K562 (cell line): ENCODE measurements around the gene SMAGP. TPM values are rescaled to one million over a fixed set of nuclear protein-coding genes. Genes with fewer than 3 reads are reported as not detected.
A peak's percentile ranks its signal among the peaks of the same experiment; 100 is the strongest.

Experiments
- ATAC-seq: fragments of 200-7000 bp; cut with Tn5 transposase; 3 replicates; pipeline ENCODE4 v1.9.1; 2020; ENCODE audit warnings: moderate library complexity
- BruUV-seq: library from RNA; stranded (reverse); fragments of 400-500 nt; replicated peaks from 2 replicates; lab custom pipeline; 2021; lab: Mats Ljungman, UMichigan
- CTCF ChIA-PET: fragments of 300-600 bp; formaldehyde crosslinking; extraction: SDS; loops from one replicate; lab custom pipeline; 2021; ENCODE audit warnings: low intra/inter-chr PET ratio; lab: Yijun Ruan, JAX
- POLR2A ChIA-PET: fragments of 300-600, 350-650 bp; sonication (Branson Sonifier 250); formaldehyde crosslinking; extraction: SDS; loops from one replicate; lab custom pipeline; 2021; ENCODE audit warnings: antibody characterized with exemption, inconsistent platforms; lab: Yijun Ruan, JAX
- DNase-seq, 4 experiments: peaks; one replicate each; pipeline versions ENCODE4 v3.0.0 to v3.0.0-alpha.2; 2011 to 2018; ENCODE audit warnings: low spot score in 3 of 4, mixed read lengths in 3 of 4; ENCODE audit errors: extremely low read depth in 1 of 4
- FAIRE-seq: peaks from 2 replicates; lab custom pipeline; 2011; peaks lifted over from hg19 to GRCh38; lab: Jason Lieb, UNC
- H2AFZ ChIP-seq: 2 replicates; pipeline ENCODE4 v1.6.0; 2011; ENCODE audit warnings: low read depth, low read length, control low read depth, inconsistent platforms
- H3K27ac ChIP-seq: fragments of 200-600 bp; 3 replicates; pipeline ENCODE4 v1.8.0; 2011; ENCODE audit warnings: low read depth, mild to moderate bottlenecking, control low read depth, inconsistent platforms, low read length, moderate library complexity, mixed read lengths; ENCODE audit errors: extremely low read depth
- H3K27me3 ChIP-seq, 2 experiments: fragments of 300-600 bp in 1 of 2; 2 replicates in 1 of 2; 3 replicates in 1 of 2; pipeline versions ENCODE4 v1.6.0 to v1.8.0; 2011; ENCODE audit warnings: inconsistent platforms in 2 of 2, low read length in 2 of 2, mild to moderate bottlenecking in 1 of 2, mixed read lengths in 1 of 2, moderate library complexity in 1 of 2; ENCODE audit not compliant: control insufficient read depth in 2 of 2, insufficient read depth in 2 of 2
- H3K36me3 ChIP-seq: fragments of 300-600 bp; 3 replicates; pipeline ENCODE4 v1.8.0; 2011; ENCODE audit warnings: mild to moderate bottlenecking, low read length, inconsistent platforms; ENCODE audit not compliant: control insufficient read depth, insufficient read depth
- H3K4me1 ChIP-seq, 2 experiments: fragments of 200-600 bp in 1 of 2; replicated peaks in 1 of 2; 2 replicates in 1 of 2; 3 replicates in 1 of 2; pipeline versions ENCODE4 v1.5.1 to v1.8.0; 2011; ENCODE audit warnings: inconsistent platforms in 2 of 2, low read length in 2 of 2, mild to moderate bottlenecking in 1 of 2, mixed read lengths in 1 of 2, moderate library complexity in 1 of 2; ENCODE audit not compliant: control insufficient read depth in 2 of 2, insufficient read depth in 2 of 2
- H3K4me2 ChIP-seq: 2 replicates; pipeline ENCODE4 v1.6.1; 2011; ENCODE audit warnings: low read length, control low read depth, inconsistent platforms, mixed read lengths; ENCODE audit not compliant: insufficient read depth
- H3K4me3 ChIP-seq: fragments of 200-600 bp; sonication (generic), shearing (Covaris generic); 2 replicates; pipeline ENCODE4 v1.5.1; 2016; ENCODE audit warnings: control low read depth, inconsistent platforms
- H3K79me2 ChIP-seq: fragments of 200-600 bp; 3 replicates; pipeline ENCODE4 v1.8.0; 2011; ENCODE audit warnings: low read length, inconsistent platforms; ENCODE audit not compliant: control insufficient read depth, insufficient read depth
- H3K9ac ChIP-seq, 2 experiments: 2 replicates each; pipeline versions ENCODE4 v1.6.0 to v1.6.1; 2011; ENCODE audit warnings: low read depth in 2 of 2, low read length in 2 of 2, control low read depth in 1 of 2, inconsistent platforms in 1 of 2, mild to moderate bottlenecking in 1 of 2, mixed read lengths in 1 of 2; ENCODE audit not compliant: insufficient read depth in 1 of 2
- H3K9me1 ChIP-seq: one replicate; pipeline ENCODE4 v1.6.0; 2011; ENCODE audit warnings: inconsistent platforms, mild to moderate bottlenecking, low read length, moderate library complexity; ENCODE audit not compliant: control insufficient read depth, insufficient read depth
- H3K9me3 ChIP-seq: replicated peaks from 2 replicates; pipeline ENCODE4 v1.5.1; 2011; ENCODE audit warnings: low read depth, low read length, inconsistent platforms; ENCODE audit not compliant: control insufficient read depth, insufficient read depth
- H4K20me1 ChIP-seq: replicated peaks from 2 replicates; pipeline ENCODE4 v1.6.1; 2011; ENCODE audit warnings: low read length, inconsistent platforms, mixed read lengths; ENCODE audit not compliant: control insufficient read depth, insufficient read depth
- BRF1 ChIP-seq: IDR thresholded peaks from 3 replicates; pipeline ENCODE4 v1.6.1; 2011; ENCODE audit warnings: borderline replicate concordance, mild to moderate bottlenecking; ENCODE audit not compliant: insufficient read length; ENCODE audit errors: extremely low read depth
- EHMT2 ChIP-seq: fragments of 450-650 bp; IDR thresholded peaks from 2 replicates; pipeline ENCODE4 v1.6.1; 2018; ENCODE audit warnings: antibody characterized with exemption
- MAZ ChIP-seq, 2 experiments: fragments of 450-650 bp in 1 of 2; sonication (generic) in 1 of 2; formaldehyde crosslinking; IDR thresholded peaks in 1 of 2; conservative IDR thresholded peaks in 1 of 2; 2 replicates each; pipeline versions ENCODE4 v1.4.0 to v1.5.0; 2020; ENCODE audit warnings: mild to moderate bottlenecking in 1 of 2, missing genetic modification reagents in 1 of 2
- MBD2 ChIP-seq: sonication (generic); IDR thresholded peaks from 2 replicates; pipeline ENCODE4 v1.6.1; 2016; ENCODE audit warnings: low read depth, borderline replicate concordance
- NEUROD1 ChIP-seq: fragments of 150-350 bp; IDR thresholded peaks from 2 replicates; pipeline ENCODE4 v1.6.1; 2014; ENCODE audit warnings: borderline replicate concordance, low read length, low read depth; ENCODE audit not compliant: partially characterized antibody
- NR1H2 ChIP-seq: sonication (generic); formaldehyde crosslinking; IDR thresholded peaks from 2 replicates; pipeline ENCODE4 v1.4.0; 2020; ENCODE audit warnings: mild to moderate bottlenecking, missing genetic modification reagents
- PCBP1 ChIP-seq: fragments of 200-400 bp; formaldehyde crosslinking; IDR thresholded peaks from 2 replicates; pipeline ENCODE4 v1.6.1; 2018; ENCODE audit warnings: mild to moderate bottlenecking, low read depth, low read length; ENCODE audit not compliant: poor library complexity, severe bottlenecking
- POLR2A ChIP-seq: fragments of 450-650 bp; conservative IDR thresholded peaks from 2 replicates; pipeline ENCODE4 v1.6.1; 2016
- POLR2AphosphoS2 ChIP-seq: IDR thresholded peaks from 2 replicates; pipeline ENCODE4 v1.6.1; 2012; ENCODE audit warnings: low read length, improper control_type of control experiment
- RBFOX2 ChIP-seq: fragments of 200-400 bp; formaldehyde crosslinking; IDR thresholded peaks from 2 replicates; pipeline ENCODE4 v1.6.1; 2017; ENCODE audit warnings: low read depth, mild to moderate bottlenecking, low read length, moderate library complexity
- TCF15 ChIP-seq: fragments of 250-450 bp; sonication (Bioruptor Pico); IDR thresholded peaks from 2 replicates; pipeline ENCODE4 v1.8.0; 2022; ENCODE audit warnings: moderate library complexity, mild to moderate bottlenecking, inconsistent platforms
- ZFX ChIP-seq: sonication (generic); formaldehyde crosslinking; IDR thresholded peaks from 2 replicates; pipeline ENCODE4 v1.8.0; 2022; ENCODE audit warnings: mild to moderate bottlenecking, missing genetic modification reagents, moderate library complexity
- ZHX1 ChIP-seq: fragments of 150-350 bp; conservative IDR thresholded peaks from 2 replicates; pipeline ENCODE4 v1.6.1; 2014; ENCODE audit warnings: low read length
- ZKSCAN8 ChIP-seq: fragments of 200-800 bp; sonication (Bioruptor generic); IDR thresholded peaks from 2 replicates; pipeline ENCODE4 v1.6.1; 2016; ENCODE audit warnings: missing genetic modification characterization, missing compliant biosample characterization
- ZNF584 ChIP-seq: fragments of 200-800 bp; sonication (Bioruptor generic); IDR thresholded peaks from 2 replicates; pipeline ENCODE4 v1.6.1; 2016; ENCODE audit warnings: low read depth, mild to moderate bottlenecking, missing genetic modification characterization, missing compliant biosample characterization
- WGBS: fragments of 100-300 bp; shearing (Covaris generic); methylation state at CpG from one replicate; pipeline ENCODE4 v1.1.6; 2016; ENCODE audit warnings: low coverage, mixed read lengths; ENCODE audit not compliant: insufficient coverage; ENCODE audit errors: missing lambda C conversion rate; 5-methylcytosine and 5-hydroxymethylcytosine counted together
- in situ Hi-C: fragments of 300-500 bp; cut with MboI; formaldehyde crosslinking; loops from 4 replicates; pipeline ENCODE4 v1.15.0; 2018; ENCODE audit warnings: inconsistent platforms, mixed read lengths
- intact Hi-C: fragments of 100-400 bp; cut with micrococcal nuclease; formaldehyde crosslinking; loops from 2 replicates; pipeline ENCODE4 v1.14.2; 2022
- polyA plus RNA-seq, 8 experiments: library from polyadenylated mRNA; depleted of rRNA in 4 of 8; stranded (reverse) in 5 of 8; unstranded in 3 of 8; fragments of >200 nt; fragmentation: Nextera tagmentation in 2 of 8; fragmentation: Illumina TruSeq in 1 of 8; extraction: Ambion mirVana in 2 of 8; extraction: Trizol in 1 of 8; gene quantifications; 2 replicates each; pipeline versions ENCODE4 v1.2.1 to v1.2.3, GENCODE V29; 2011 to 2014; ENCODE audit warnings: inconsistent platforms in 1 of 8, missing spikeins in 1 of 8
- total RNA-seq, 7 experiments: library from RNA; depleted of rRNA in 6 of 7; stranded (reverse); fragments of >200 nt in 6 of 7; fragmentation: Illumina TruSeq in 2 of 7; extraction: Trizol in 2 of 7; gene quantifications; 2 replicates each; pipeline versions ENCODE4 v1.2.1 to v1.2.3, GENCODE V29; 2011 to 2021; ENCODE audit warnings: low replicate concordance in 1 of 7

SMAGP gene
- total and polyA plus RNA-seq, 9 of the 15 experiments (the other 6 are each of a cell fraction or from before 2014, with no cell fraction given): 23.1 to 62.3 (median 29.9) TPM

- H3K4me1 ChIP-seq: peaks cover 4 to 39% of the 10 kb centered on the region in 2 experiments
These were observed 27.3 kb downstream of the SMAGP start for GRCh38 chr12:51242876-51243275.

GRCh38 chr12:51242120-51242519, 28.1 kb downstream of the SMAGP start:
- Histone ChIP-seq H4K20me1 (no peaks in the 10 kb centered on the region; the same call in 1 of the 2 replicates), H3K9me3 (no peaks in the 10 kb centered on the region), H3K9ac (no peak overlapping the region), H3K4me1 (peaks cover 4 to 32% of the 10 kb centered on the region in 2 experiments), H3K27ac (no peak overlapping the region; the same call in 2 of the 3 replicates), H3K9me1 (no peaks in the 10 kb centered on the region), H3K4me3 (no peak overlapping the region), H3K79me2 (peaks cover 30% of the 10 kb centered on the region), H3K4me2 (no peak overlapping the region), H2AFZ (no peak overlapping the region), H3K27me3 (no peaks in the 10 kb centered on the region), H3K36me3 (peaks cover 66% of the 10 kb centered on the region)
- DNase-seq: no peak
- in situ Hi-C loops (no loop called here), intact Hi-C loops (no loop called here)
- 92% methylated on average over 7 of the region's 7 CpGs for WGBS
- ChIA-PET POLR2A (interaction anchor here (1.7 to 4.6 kb wide), 3 partner anchors 9 to 159 kb away, joined by 7 to 37 read pairs (median 8); partner anchors contain the start of genes CSRNP2 and POU6F1), CTCF (no interaction called here)
- no TSS peak for BruUV-seq
- FAIRE-seq: no peak
- TF ChIP-seq TCF15 (CRISPR knock-in tag): no peak
- peak; percentile 39 for TF ChIP-seq RBFOX2
- TF ChIP-seq PCBP1: no peak
- no peak for TF ChIP-seq NR1H2 (CRISPR knock-in tag)
- peak; percentile 16; the same call in 1 of the 2 replicates for TF ChIP-seq POLR2A
- TF ChIP-seq EHMT2: no peak
- no peak for TF ChIP-seq MAZ (CRISPR knock-in tag; conservative IDR thresholded peaks at IDR 0.05 in 1 of 2, IDR thresholded peaks at IDR 0.05 in 1 of 2)
- no peak for TF ChIP-seq ZKSCAN8 (CRISPR knock-in tag)
- no peak for TF ChIP-seq MBD2
- no peak for TF ChIP-seq NEUROD1
- no peak for TF ChIP-seq ZFX
- no peak for TF ChIP-seq ZHX1
- ATAC-seq: no peak

More at GRCh38 chr12:51242876-51243275, 27.3 kb downstream of the SMAGP start:
- FAIRE-seq (no peak), DNase-seq (no peak), ATAC-seq (no peak)
- H3K9me1 ChIP-seq: no peaks in the 10 kb centered on the region
- peaks cover 66% of the 10 kb centered on the region for H3K36me3 ChIP-seq
- BruUV-seq: TSS peak; percentile 14
- TF ChIP-seq ZNF584 (CRISPR knock-in tag) (no peak), POLR2AphosphoS2 (no peak), BRF1 (no peak)
- no peak overlapping the region for H3K4me2 ChIP-seq
- ChIA-PET CTCF (no interaction called here), POLR2A (interaction anchor here (0.6 kb wide), 1 partner anchor 1115 kb away, joined by 4 read pairs; no protein-coding TSS in a partner anchor)
- no peak overlapping the region for H2AFZ ChIP-seq
- no peak overlapping the region for H3K9ac ChIP-seq
- H3K27ac ChIP-seq: no peak overlapping the region
- H4K20me1 ChIP-seq: no peaks in the 10 kb centered on the region; the same call in 1 of the 2 replicates
- H3K4me3 ChIP-seq: no peak overlapping the region
- no peaks in the 10 kb centered on the region for H3K27me3 ChIP-seq
- intact Hi-C loops: no loop called here
- in situ Hi-C loops: no loop called here
- peaks cover 34% of the 10 kb centered on the region for H3K79me2 ChIP-seq
- 84% methylated on average over 7 of the region's 7 CpGs for WGBS
- H3K9me3 ChIP-seq: no peaks in the 10 kb centered on the region
